ENCODE results near the gene CCDC141.

CCDC141 gene

DNA sequence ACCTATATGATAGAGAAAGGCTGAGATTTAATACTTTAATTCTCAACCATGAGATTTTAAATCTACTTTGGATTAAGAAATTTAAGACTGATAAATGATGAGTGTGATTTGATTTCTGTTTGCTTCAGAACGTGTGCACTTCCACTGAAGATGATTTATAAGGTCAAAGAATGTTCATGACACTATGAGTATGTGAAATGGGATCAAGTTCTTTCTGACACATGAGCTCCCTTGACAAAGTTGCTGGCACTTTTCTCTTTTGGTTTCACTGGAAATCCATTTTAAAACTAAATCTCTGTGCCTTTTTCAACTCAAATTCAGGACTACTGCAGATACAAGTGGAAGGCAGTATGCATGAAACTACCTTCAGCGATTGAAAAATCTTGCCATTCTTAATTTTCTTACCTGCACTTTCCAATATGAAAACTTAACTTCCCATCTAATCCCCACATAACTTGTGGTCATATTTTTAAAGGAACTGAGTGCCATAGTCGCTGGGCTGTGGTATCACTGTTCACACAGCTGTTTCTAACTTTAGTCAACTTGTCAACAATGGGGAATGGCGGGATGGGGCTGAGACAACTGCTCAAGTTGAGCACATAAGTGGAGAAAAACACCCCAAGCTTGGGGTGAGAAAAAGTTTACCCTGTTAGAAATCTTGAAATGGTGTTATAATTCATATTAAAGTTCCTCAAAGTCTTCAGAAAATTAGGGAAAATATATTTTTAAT is 190.9 kb downstream of the CCDC141 start:
- no peak overlapping the region for H3K4me3 ChIP-seq (ENCODE audit: low read depth, low read length)
- no peak overlapping the region for H3K27ac ChIP-seq
- H3K36me3 ChIP-seq: peaks cover 17% of the 10 kb centered on the region

GRCh38 chr2:178855151-178855550 is 194.8 kb downstream of the CCDC141 start:
- Histone ChIP-seq H3K27ac (no peak overlapping the region), H3K9me3 (ENCODE audit: severe bottlenecking) (no peaks in the 10 kb centered on the region), H3K36me3 (peaks cover 16% of the 10 kb centered on the region), H3K27me3 (ENCODE audit: insufficient read depth, low read depth, severe bottlenecking) (no peaks in the 10 kb centered on the region), H3K4me3 (ENCODE audit: low read depth, low read length) (no peak overlapping the region)
- no peak for TF ChIP-seq CTCF (IDR thresholded peaks at IDR 0.05; ENCODE audit: low read depth, low read length)
- DNase-seq: no peak

More for the DNA sequence above, 190.9 kb downstream of the CCDC141 start:
- DNase-seq: no peak
- no peak for TF ChIP-seq CTCF (IDR thresholded peaks at IDR 0.05; ENCODE audit: low read depth, low read length)
- Histone ChIP-seq H3K9me3 (ENCODE audit: severe bottlenecking) (no peaks in the 10 kb centered on the region), H3K27me3 (ENCODE audit: insufficient read depth, low read depth, severe bottlenecking) (no peaks in the 10 kb centered on the region)

DNA sequence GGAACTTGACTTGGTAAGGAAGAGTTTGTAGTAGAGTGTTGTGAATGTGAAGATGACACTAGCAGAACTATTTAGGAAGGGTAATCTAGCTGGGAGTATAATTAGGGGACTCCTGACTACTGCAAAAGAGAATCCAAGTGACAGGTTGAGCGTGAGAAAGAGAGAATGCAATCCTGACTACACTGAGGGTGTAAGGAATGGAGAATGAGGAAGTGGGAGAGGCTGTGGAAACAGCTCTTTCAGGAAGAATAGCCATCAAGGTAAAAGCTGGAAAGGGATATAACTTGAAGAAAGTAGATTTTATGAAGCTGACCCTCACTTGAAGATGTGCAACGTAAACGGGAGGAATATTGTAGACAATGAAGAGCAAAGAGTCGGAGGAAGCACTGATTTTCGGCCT is 201.6 kb downstream of the CCDC141 start:
- Histone ChIP-seq H3K36me3 (peaks cover 63% of the 10 kb centered on the region), H3K9me3 (ENCODE audit: severe bottlenecking) (no peaks in the 10 kb centered on the region), H3K27me3 (ENCODE audit: insufficient read depth, low read depth, severe bottlenecking) (no peaks in the 10 kb centered on the region), H3K4me3 (ENCODE audit: low read depth, low read length) (no peak overlapping the region), H3K27ac (no peak overlapping the region)
- TF ChIP-seq CTCF (IDR thresholded peaks at IDR 0.05; ENCODE audit: low read depth, low read length): no peak
- DNase-seq: no peak

DNA sequence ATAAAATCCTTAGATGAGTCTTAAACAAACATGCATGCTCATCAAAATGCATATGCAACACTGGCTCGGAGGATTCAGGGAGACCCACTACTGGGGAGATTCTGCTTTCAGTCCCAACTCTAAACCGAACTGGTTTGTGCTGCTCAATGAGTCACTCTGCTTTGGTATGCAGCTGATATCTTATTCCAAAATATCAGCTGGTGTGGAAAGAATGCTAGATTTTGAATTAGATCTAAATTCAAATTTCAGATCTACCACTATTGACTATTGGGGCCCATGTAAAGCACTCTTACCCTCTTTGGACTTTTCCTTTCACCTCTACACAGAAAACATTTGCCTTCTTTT is 203.5 kb downstream of the CCDC141 start:
- Histone ChIP-seq H3K9me3 (ENCODE audit: severe bottlenecking) (no peaks in the 10 kb centered on the region), H3K4me3 (ENCODE audit: low read depth, low read length) (no peak overlapping the region), H3K27me3 (ENCODE audit: insufficient read depth, low read depth, severe bottlenecking) (no peaks in the 10 kb centered on the region), H3K27ac (no peak overlapping the region), H3K36me3 (peaks cover 59% of the 10 kb centered on the region)
- no peak for TF ChIP-seq CTCF (IDR thresholded peaks at IDR 0.05; ENCODE audit: low read depth, low read length)
- DNase-seq: no peak

DNA sequence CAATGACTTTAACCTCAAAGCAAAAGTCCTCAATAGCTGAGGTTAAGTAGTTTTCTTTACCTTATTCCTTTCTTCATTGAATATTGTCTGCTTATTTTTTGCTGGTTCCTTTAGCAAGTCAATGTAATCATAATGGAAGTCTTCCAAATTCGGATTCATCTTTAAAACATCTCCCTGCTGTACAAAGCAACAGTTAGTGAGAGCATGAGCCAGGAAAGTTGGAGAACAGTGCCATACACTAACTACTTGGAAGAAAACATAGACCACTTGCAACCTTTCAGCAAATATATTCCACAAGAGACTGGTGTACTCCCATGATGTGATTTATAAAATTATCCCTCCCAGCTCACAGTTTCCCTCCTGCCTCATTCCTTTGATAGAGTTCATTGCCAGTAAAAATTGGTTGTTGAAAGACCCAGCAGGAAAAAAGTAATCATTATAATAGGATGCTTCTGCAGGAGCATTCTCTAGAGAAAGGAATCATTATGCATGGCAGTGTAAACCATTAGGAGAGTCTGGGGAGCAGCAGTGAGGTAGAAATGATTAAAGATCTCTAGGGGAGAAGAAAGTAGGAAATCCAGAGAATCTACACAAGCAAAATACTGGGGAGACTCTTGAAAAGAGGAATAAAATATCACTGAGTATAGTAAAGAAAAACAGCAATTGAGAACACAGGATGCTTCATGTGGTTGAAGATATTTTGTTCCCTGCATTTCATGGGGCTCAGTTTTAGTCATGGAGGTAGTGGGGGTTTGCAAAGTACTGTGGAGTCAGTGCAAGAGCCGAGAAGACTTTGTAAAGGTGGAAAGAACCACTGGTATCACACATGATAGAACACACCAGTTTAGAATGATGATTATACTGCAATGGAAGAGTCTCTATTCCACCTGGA is 204.1 kb downstream of the CCDC141 start:
- H3K4me3 ChIP-seq (ENCODE audit: low read depth, low read length): no peak overlapping the region
- peaks cover 55% of the 10 kb centered on the region for H3K36me3 ChIP-seq
- no peak overlapping the region for H3K27ac ChIP-seq
- no peaks in the 10 kb centered on the region for H3K27me3 ChIP-seq (ENCODE audit: insufficient read depth, low read depth, severe bottlenecking)
- H3K9me3 ChIP-seq (ENCODE audit: severe bottlenecking): no peaks in the 10 kb centered on the region
- no peak for DNase-seq
- no peak for TF ChIP-seq CTCF (IDR thresholded peaks at IDR 0.05; ENCODE audit: low read depth, low read length)

Measured in WERI-Rb-1 (cell line).